Tibial artery (tissue), 4 donors: ENCODE results near the gene UBE2L3.

Experiments
- DNase-seq, 2 donors: peaks; one replicate each; pipeline ENCODE4 v3.0.0-alpha.2; 2019
- H3K27ac ChIP-seq, 2 donors: fragments of 200-600 bp; sonication (generic) in 1 of 2; 1 replicate in 1 of 2; 2 replicates in 1 of 2; pipeline ENCODE4 v1.5.1; 2018 to 2019; ENCODE audit warnings: mild to moderate bottlenecking in 1 of 2
- H3K27me3 ChIP-seq, 2 donors: fragments of 200-600 bp; sonication (generic) in 1 of 2; one replicate each; pipeline versions ENCODE4 v1.5.1 to v1.6.0; 2016 to 2019
- H3K36me3 ChIP-seq, 3 donors: fragments of 200-600 bp; sonication (generic) in 2 of 3; one replicate each; pipeline ENCODE4 v1.5.1; 2016 to 2019; ENCODE audit warnings: mild to moderate bottlenecking in 2 of 3
- H3K4me1 ChIP-seq, 4 donors: fragments of 200-600 bp; sonication (generic) in 2 of 4; 1 replicate in 3 of 4; 2 replicates in 1 of 4; pipeline ENCODE4 v1.5.1; 2016 to 2019
- H3K4me3 ChIP-seq, 2 donors: fragments of 200-600 bp; sonication (generic) in 1 of 2; 1 replicate in 1 of 2; 2 replicates in 1 of 2; pipeline ENCODE4 v1.5.1; 2018 to 2019; ENCODE audit warnings: mild to moderate bottlenecking in 2 of 2
- H3K9me3 ChIP-seq, 3 donors: fragments of 200-600 bp; sonication (generic) in 1 of 3; one replicate each; pipeline ENCODE4 v1.5.1; 2016 to 2019
- intact Hi-C: fragments of 100-400 bp; cut with DNase I; formaldehyde crosslinking; loops from one replicate; pipeline ENCODE4 v1.15.0; 2023; ENCODE audit warnings: low total_unique reads
- TF ChIP-seq, protein P1 (sequence below), 2 experiments: fragments of 200-600 bp in 1 of 2; fragments of 450-650 bp in 1 of 2; IDR thresholded peaks; one replicate each; pipeline ENCODE4 v1.5.1; 2017 to 2019; ENCODE audit warnings: antibody characterized with exemption in 2 of 2, mild to moderate bottlenecking in 1 of 2, moderate library complexity in 1 of 2

The UBE2L3 gene

DNA sequence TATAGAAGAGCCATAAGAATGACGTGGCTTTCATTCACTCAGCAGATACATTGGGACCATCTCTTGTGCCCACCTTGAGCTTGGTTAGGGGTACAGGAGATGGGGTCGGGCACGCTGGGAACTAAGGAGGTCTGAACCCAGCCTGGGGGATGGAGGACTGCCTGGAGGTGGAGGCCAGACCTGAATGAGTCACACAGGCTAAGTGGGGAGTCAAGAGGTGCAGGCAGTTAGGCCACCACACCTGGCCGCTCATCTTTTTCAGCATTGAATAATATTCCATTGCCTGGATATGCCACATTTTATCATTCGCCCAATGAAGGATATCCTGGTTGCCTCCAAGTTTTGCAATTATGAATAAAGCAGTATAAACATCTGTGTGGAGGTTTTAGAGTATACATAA, 94.5 kb downstream of the UBE2L3 start:
- Histone ChIP-seq H3K27ac (no peak overlapping the region), H3K4me3 (no peak overlapping the region), H3K36me3 (no peaks in the 10 kb centered on the region), H3K4me1 (peaks cover 0 to 24% (median 15%) of the 10 kb centered on the region in 4 donors), H3K9me3 (no peaks in the 10 kb centered on the region), H3K27me3 (peaks cover 0 to 21% of the 10 kb centered on the region in 2 donors)
- no peak for DNase-seq
- TF ChIP-seq, protein P1, sequence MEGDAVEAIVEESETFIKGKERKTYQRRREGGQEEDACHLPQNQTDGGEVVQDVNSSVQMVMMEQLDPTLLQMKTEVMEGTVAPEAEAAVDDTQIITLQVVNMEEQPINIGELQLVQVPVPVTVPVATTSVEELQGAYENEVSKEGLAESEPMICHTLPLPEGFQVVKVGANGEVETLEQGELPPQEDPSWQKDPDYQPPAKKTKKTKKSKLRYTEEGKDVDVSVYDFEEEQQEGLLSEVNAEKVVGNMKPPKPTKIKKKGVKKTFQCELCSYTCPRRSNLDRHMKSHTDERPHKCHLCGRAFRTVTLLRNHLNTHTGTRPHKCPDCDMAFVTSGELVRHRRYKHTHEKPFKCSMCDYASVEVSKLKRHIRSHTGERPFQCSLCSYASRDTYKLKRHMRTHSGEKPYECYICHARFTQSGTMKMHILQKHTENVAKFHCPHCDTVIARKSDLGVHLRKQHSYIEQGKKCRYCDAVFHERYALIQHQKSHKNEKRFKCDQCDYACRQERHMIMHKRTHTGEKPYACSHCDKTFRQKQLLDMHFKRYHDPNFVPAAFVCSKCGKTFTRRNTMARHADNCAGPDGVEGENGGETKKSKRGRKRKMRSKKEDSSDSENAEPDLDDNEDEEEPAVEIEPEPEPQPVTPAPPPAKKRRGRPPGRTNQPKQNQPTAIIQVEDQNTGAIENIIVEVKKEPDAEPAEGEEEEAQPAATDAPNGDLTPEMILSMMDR (IDR thresholded peaks at IDR 0.05): no peak
- intact Hi-C loops: no loop called here

DNA sequence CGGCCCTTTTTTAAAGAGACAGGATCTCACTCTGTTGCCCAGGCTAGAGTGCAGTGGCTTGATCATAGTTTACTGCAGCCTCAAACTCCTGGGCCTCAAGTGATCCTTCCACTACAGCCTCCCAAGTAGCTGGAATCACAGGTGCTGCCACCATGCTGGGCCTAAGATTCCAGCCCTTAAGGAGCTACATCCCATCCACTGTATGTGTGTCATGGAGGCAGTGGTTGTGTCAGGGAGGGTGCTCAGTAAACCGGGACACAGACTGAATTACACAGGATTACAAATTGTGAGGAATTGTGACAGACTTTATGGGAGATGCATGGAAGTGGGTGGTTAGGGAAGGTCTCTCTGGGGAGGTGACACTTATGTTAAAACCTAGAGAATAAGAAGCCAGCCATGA, 96.2 kb downstream of the UBE2L3 start:
- H3K4me1 ChIP-seq: peaks cover 0 to 15% (median 9%) of the 10 kb centered on the region in 4 donors
- no peaks in the 10 kb centered on the region for H3K36me3 ChIP-seq
- no peak overlapping the region for H3K4me3 ChIP-seq
- no peak overlapping the region for H3K27ac ChIP-seq
- TF ChIP-seq, protein P1 (IDR thresholded peaks at IDR 0.05): no peak
- no peak for DNase-seq
- peaks cover 0 to 7% of the 10 kb centered on the region in 2 donors for H3K27me3 ChIP-seq
- no peaks in the 10 kb centered on the region for H3K9me3 ChIP-seq
- intact Hi-C loops: no loop called here

DNA sequence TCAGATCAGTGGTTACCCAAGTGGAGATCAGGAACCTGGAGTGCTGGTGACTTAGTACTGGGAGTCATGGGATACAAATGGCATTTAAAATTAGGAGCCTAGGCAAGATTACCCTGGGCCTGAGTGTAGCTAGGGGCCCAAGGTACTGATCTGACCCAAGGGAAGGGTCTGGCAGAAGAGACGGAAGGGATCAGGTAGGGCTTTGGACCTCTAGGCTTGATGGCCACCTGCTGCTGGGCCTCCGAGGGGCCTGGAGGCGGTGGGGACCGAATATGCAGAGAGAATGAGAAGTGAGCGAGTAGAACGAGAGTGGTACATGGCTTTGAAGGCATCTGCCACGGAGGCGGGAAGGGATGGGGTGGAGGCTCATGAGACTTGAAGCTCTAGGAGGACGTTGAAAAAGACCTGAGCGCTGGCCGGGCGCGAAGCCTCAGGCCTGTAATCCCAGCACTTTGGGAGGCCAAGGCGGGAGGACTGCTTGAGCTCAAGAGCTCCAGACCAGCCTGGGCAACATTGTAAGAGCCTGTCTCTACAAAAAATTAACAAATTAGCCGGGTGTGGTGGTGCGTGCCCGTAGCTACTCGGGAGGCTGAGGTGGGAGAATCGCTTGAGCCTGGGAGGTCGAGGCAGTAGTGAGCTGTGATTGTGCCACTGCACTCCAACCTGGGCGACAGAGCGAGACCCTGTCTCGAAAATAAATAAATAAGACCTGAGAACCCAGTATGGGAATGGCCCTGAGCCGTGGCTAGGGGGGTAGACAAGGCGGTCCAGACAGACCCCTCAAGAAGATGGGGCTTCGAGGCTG, 97.7 kb downstream of the UBE2L3 start:
- peak overlapping the region; percentile 67 to 95 for H3K4me3 ChIP-seq
- intact Hi-C loops: no loop called here
- H3K4me1 ChIP-seq: peaks cover 0 to 15% (median 9%) of the 10 kb centered on the region in 4 donors
- TF ChIP-seq, protein P1 (IDR thresholded peaks at IDR 0.05): no peak
- no peaks in the 10 kb centered on the region for H3K9me3 ChIP-seq
- DNase-seq: no peak
- peaks cover 0 to 7% of the 10 kb centered on the region in 2 donors for H3K27me3 ChIP-seq
- peak overlapping the region; percentile 87 to 94 for H3K27ac ChIP-seq
- peaks cover 0 to 9% (median 8%) of the 10 kb centered on the region in 3 donors for H3K36me3 ChIP-seq

DNA sequence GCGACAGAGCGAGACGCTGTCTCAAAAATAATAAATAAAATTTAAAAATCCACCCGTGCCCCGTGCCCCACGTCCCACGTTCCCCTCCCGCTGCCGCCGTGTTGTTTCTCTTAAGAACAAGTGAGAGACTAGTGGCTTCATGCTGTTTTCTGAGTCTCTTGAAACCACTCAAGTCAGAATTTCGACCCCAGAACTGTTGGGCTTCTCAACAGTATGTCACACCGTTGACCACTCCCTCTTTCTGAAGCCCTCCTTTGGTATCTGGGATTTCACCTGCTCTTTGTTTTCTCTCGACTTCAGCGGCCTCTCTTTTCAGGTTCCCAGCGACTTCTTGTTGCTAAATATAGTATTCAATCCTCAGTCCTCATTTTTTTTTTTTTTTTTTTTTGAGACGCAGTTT, 99.3 kb downstream of the UBE2L3 start:
- Histone ChIP-seq H3K9me3 (no peaks in the 10 kb centered on the region), H3K36me3 (peaks cover 14 to 24% (median 19%) of the 10 kb centered on the region in 3 donors), H3K4me1 (peaks cover 0 to 15% (median 9%) of the 10 kb centered on the region in 4 donors), H3K4me3 (peak overlapping the region; percentile 67 to 95), H3K27ac (peak overlapping the region; percentile 87 to 94), H3K27me3 (no peaks in the 10 kb centered on the region)
- intact Hi-C loops: no loop called here
- TF ChIP-seq, protein P1 (IDR thresholded peaks at IDR 0.05): no peak
- DNase-seq: no peak

DNA sequence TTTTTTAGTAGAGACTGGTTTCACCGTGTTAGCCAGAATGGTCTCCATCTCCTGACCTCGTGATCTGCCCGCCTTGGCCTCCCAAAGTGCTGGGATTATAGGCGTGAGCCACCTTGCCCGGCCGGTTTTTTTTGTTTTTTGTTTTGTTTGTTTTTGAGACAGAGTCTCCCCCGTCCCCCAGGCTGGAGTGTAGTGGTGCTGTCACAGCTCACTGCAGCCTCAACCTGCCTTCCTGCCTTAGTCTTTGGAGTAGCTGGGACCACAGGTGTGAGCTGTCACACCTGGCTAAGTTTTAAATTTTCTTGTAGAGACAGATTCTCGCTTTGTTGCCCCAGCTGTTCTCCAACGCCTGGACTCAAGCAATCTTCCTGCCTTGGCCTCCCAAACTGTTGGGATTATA, 101.5 kb downstream of the UBE2L3 start:
- H3K4me1 ChIP-seq: peaks cover 0 to 15% (median 9%) of the 10 kb centered on the region in 4 donors
- TF ChIP-seq, protein P1 (IDR thresholded peaks at IDR 0.05): no peak
- DNase-seq: no peak
- no peak overlapping the region for H3K4me3 ChIP-seq
- H3K27ac ChIP-seq: no peak overlapping the region
- peaks cover 34 to 46% (median 42%) of the 10 kb centered on the region in 3 donors for H3K36me3 ChIP-seq
- intact Hi-C loops: no loop called here
- no peaks in the 10 kb centered on the region for H3K9me3 ChIP-seq
- H3K27me3 ChIP-seq: no peaks in the 10 kb centered on the region
